ENCODE measurements around the gene PBRM1.

PBRM1 gene

DNA sequence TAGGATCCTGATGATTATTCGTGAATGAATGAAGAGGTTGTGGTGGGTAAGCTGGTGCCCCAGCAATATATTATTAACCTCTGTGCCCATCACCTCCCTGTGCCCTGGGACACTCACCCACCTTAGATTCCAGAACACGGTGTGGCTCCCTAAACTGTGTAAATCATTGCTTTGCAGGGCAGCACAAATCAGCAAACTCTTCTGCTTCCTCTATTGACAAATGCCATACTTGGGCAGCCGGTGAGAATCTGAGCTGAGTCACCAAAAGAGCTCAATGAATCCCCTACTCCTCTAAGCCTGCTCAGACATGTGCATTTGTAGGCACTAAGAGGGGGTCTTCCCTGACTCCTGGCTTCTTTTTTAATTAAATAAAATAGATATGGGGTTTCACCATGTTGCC lies 133.6 kb downstream of the PBRM1 start:
- H3K27ac ChIP-seq, result no peak overlapping the region
- TF ChIP-seq ZFX (IDR thresholded peaks at IDR 0.05; ENCODE audit: borderline replicate concordance), result no peak
- TF ChIP-seq CTCF (IDR thresholded peaks at IDR 0.05), result no peak

DNA sequence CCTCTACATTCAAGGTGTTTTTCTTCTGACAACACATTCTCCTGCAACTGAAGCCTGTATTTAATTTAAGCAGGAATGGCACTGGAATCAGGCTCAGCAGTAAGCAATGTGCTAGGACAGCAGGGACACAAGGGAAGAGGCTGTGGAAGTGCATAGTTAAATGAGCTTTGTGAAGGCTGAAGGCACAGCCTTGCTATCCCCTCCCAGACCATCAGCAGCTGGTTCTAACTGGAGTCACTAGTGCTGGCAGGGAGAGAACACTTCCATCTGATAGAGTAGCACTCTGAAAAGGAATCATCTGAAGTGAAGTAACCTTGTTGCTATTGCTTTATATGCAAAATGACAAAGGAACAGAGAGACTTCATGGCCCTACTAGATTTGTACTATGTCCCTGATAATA lies 134.6 kb downstream of the PBRM1 start:
- TF ChIP-seq ZFX (IDR thresholded peaks at IDR 0.05; ENCODE audit: borderline replicate concordance), result no peak
- TF ChIP-seq CTCF (IDR thresholded peaks at IDR 0.05), result no peak

GRCh38 chr3:52547143-52547542 lies 138.6 kb downstream of the PBRM1 start:
- no peak overlapping the region for H3K27ac ChIP-seq
- TF ChIP-seq ZFX (IDR thresholded peaks at IDR 0.05; ENCODE audit: borderline replicate concordance) (no peak), CTCF (IDR thresholded peaks at IDR 0.05) (no peak)

More for the DNA sequence above, 134.6 kb downstream of the PBRM1 start:
- no peak overlapping the region for H3K27ac ChIP-seq

DNA sequence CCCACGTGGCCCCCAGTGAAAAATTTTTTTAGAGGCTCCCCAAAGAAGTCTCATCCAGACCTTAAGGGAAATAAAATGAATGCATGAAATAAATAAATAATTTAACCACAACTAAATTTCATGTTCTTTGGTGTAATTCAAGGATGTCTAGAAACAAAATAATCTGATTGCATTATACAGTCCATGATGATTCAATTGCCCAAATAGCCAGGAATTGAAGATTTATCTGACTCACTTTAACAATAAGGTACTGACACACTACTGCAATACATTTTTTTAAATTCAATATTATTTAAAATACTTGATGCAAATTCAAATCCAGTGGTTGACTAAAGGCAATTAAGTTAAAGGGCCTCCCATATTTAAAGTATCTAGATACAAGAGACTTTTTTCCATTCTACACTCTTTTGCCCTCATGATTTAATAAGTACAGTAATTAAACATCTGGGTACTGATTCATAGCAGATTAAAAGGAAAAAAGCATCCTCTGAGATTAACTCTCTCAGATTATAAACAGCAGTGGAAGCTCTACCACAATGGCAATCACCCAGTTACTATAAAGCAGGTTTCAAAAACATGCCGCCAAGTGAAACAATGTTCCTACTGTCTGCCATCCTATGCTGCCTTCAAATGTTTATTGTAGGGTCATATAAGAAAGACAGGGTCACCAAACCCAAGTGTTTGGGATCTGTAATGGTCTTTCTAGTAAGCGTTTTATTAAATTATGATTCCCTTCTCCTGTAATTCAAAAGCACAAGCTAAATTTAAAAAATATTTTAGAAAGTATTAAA lies 139.4 kb downstream of the PBRM1 start:
- no peak for TF ChIP-seq ZFX (IDR thresholded peaks at IDR 0.05; ENCODE audit: borderline replicate concordance)
- no peak for TF ChIP-seq CTCF (IDR thresholded peaks at IDR 0.05)

GRCh38 chr3:52544937-52545336 lies 140.8 kb downstream of the PBRM1 start:
- no peak for TF ChIP-seq ZFX (IDR thresholded peaks at IDR 0.05; ENCODE audit: borderline replicate concordance)
- TF ChIP-seq CTCF (IDR thresholded peaks at IDR 0.05), result no peak
- H3K27ac ChIP-seq, result no peak overlapping the region

More for the DNA sequence above, 139.4 kb downstream of the PBRM1 start:
- H3K27ac ChIP-seq, result peak overlapping the region; percentile 4; the same call in 1 of the 2 replicates

- no peak overlapping the region for H3K27ac ChIP-seq
- TF ChIP-seq CTCF (IDR thresholded peaks at IDR 0.05) (no peak), ZFX (IDR thresholded peaks at IDR 0.05; ENCODE audit: borderline replicate concordance) (no peak)
Measured at GRCh38 chr3:52541050-52541449, 144.7 kb downstream of the PBRM1 start.

- no peak for TF ChIP-seq ZFX (IDR thresholded peaks at IDR 0.05; ENCODE audit: borderline replicate concordance)
- no peak for TF ChIP-seq CTCF (IDR thresholded peaks at IDR 0.05)
- peak overlapping the region; percentile 44; the same call in 1 of the 2 replicates for H3K27ac ChIP-seq
Measured at GRCh38 chr3:52539010-52539653, 146.6 kb downstream of the PBRM1 start.

All from 22Rv1 (cell line).